Naive thymus-derived CD8-positive, alpha-beta T cell (primary cell): ENCODE results near the gene ACSL3. TPM values are rescaled to one million over a fixed set of nuclear protein-coding genes. Genes with fewer than 3 reads are reported as not detected.
"Not testable (repeated sequence)": the region's sequence is repeated elsewhere in the genome, so short reads cannot be mapped to it uniquely, and the experiment has no call there.

Experiments
- ATAC-seq, 2 donors: fragments of 150-1000 bp; cut with Tn5 transposase in 1 of 2; sonication (Bioruptor Pico), chemical (Tn5 transposase) in 1 of 2; 1 replicate in 1 of 2; 2 replicates in 1 of 2; pipeline ENCODE4 v1.10.0; 2021; ENCODE audit warnings: mild to moderate bottlenecking in 2 of 2, moderate library complexity in 2 of 2
- POLR2A ChIA-PET: fragments of 350-600 bp; sonication (Branson Sonifier 250); formaldehyde crosslinking; loops from one replicate; lab custom pipeline; 2021; ENCODE audit warnings: antibody characterized with exemption; lab: Charles Lee
- DNase-seq, 10 donors: peaks; one replicate each; pipeline versions ENCODE4 v3.0.0 to v3.0.0-alpha.2; 2020 to 2022
- H3K27ac Mint-ChIP-seq, 10 donors: one replicate each; pipeline ENCODE4 v1.8.0; 2020 to 2022; ENCODE audit warnings: mild to moderate bottlenecking in 10 of 10, mixed read lengths in 10 of 10, moderate library complexity in 4 of 10, inconsistent platforms in 1 of 10
- H3K27me3 Mint-ChIP-seq, 5 donors: one replicate each; pipeline ENCODE4 v1.8.0; 2021 to 2022; ENCODE audit warnings: mixed read lengths in 5 of 5
- H3K36me3 Mint-ChIP-seq, 3 donors: one replicate each; pipeline ENCODE4 v1.8.0; 2020 to 2022; ENCODE audit warnings: mixed read lengths in 3 of 3, mild to moderate bottlenecking in 2 of 3, inconsistent platforms in 1 of 3
- H3K4me1 Mint-ChIP-seq, 4 donors: one replicate each; pipeline ENCODE4 v1.8.0; 2021 to 2022; ENCODE audit warnings: mixed read lengths in 4 of 4
- H3K4me3 Mint-ChIP-seq, 10 donors: one replicate each; pipeline ENCODE4 v1.8.0; 2020 to 2022; ENCODE audit warnings: mild to moderate bottlenecking in 10 of 10, mixed read lengths in 10 of 10, moderate library complexity in 6 of 10, inconsistent platforms in 1 of 10
- H3K9me3 Mint-ChIP-seq, 9 donors: one replicate each; pipeline ENCODE4 v1.8.0; 2020 to 2022; ENCODE audit warnings: mixed read lengths in 9 of 9, mild to moderate bottlenecking in 3 of 9, inconsistent platforms in 1 of 9, moderate library complexity in 1 of 9
- polyA plus RNA-seq, 3 donors: library from polyadenylated mRNA; unstranded; fragments of 300-500 nt; fragmentation: Illumina TruSeq; gene quantifications; one replicate each; pipeline ENCODE4 v1.2.3, GENCODE V29; 2021
- total RNA-seq, 8 experiments: library from RNA in 2 of 8; stranded (reverse) in 2 of 8; gene quantifications; one replicate each; pipeline ENCODE4 v1.2.3 and lab custom pipeline; 2021 to 2026

ACSL3 gene
- total and polyA plus RNA-seq, 5 experiments from 2014 or later: 27.8 to 43.1 (median 32.5) TPM

GRCh38 chr2:222837643-222838056 lies 23.2 kb upstream of the ACSL3 start:
- Mint-ChIP-seq H3K27ac (no peak overlapping the region), H3K4me3 (no peak overlapping the region), H3K27me3 (peaks cover 3 to 14% (median 14%) of the 10 kb centered on the region in 5 donors), H3K9me3 (no peaks in the 10 kb centered on the region), H3K4me1 (peaks cover 3 to 13% (median 11%) of the 10 kb centered on the region in 4 donors), H3K36me3 (peaks cover 0 to 7% (median 0%) of the 10 kb centered on the region in 3 donors)
- no peak for DNase-seq
- POLR2A ChIA-PET: no interaction called here
- no peak for ATAC-seq

GRCh38 chr2:222840060-222840802 lies 20.6 kb upstream of the ACSL3 start:
- peaks cover 3 to 14% (median 11%) of the 10 kb centered on the region in 4 donors for H3K4me1 Mint-ChIP-seq
- H3K4me3 Mint-ChIP-seq: no peak overlapping the region
- DNase-seq (no peak), ATAC-seq (peak in 1 of 2 donors; percentile 35)
- H3K9me3 Mint-ChIP-seq: no peaks in the 10 kb centered on the region
- H3K27ac Mint-ChIP-seq: peak overlapping the region in 2 of 10 donors; percentile 28 to 48
- peaks cover 2 to 15% (median 10%) of the 10 kb centered on the region in 5 donors for H3K27me3 Mint-ChIP-seq
- H3K36me3 Mint-ChIP-seq: peaks cover 0 to 7% (median 0%) of the 10 kb centered on the region in 3 donors
- POLR2A ChIA-PET: no interaction called here

- H3K36me3 Mint-ChIP-seq: peaks cover 0 to under 1% (median 0%) of the 10 kb centered on the region in 3 donors
- ATAC-seq (no peak), DNase-seq (no peak)
- peak overlapping the region in 1 of 10 donors; percentile 0 for H3K27ac Mint-ChIP-seq
- no peaks in the 10 kb centered on the region for H3K9me3 Mint-ChIP-seq
- peaks cover 3 to 14% (median 11%) of the 10 kb centered on the region in 4 donors for H3K4me1 Mint-ChIP-seq
- H3K27me3 Mint-ChIP-seq: peaks cover 0 to 12% (median 3%) of the 10 kb centered on the region in 5 donors
- POLR2A ChIA-PET: no interaction called here
- H3K4me3 Mint-ChIP-seq: no peak overlapping the region
These were observed 18.2 kb upstream of the ACSL3 start for GRCh38 chr2:222842491-222843174.

GRCh38 chr2:222844323-222844722 lies 16.5 kb upstream of the ACSL3 start:
- Mint-ChIP-seq H3K36me3 (no peaks in the 10 kb centered on the region), H3K27ac (no peak overlapping the region), H3K4me1 (peaks cover 3 to 14% (median 11%) of the 10 kb centered on the region in 4 donors), H3K9me3 (no peaks in the 10 kb centered on the region), H3K4me3 (no peak overlapping the region), H3K27me3 (peaks cover 0 to 10% (median 0%) of the 10 kb centered on the region in 5 donors)
- DNase-seq: no peak
- POLR2A ChIA-PET: no interaction called here
- ATAC-seq: no peak

- H3K4me1 Mint-ChIP-seq: peaks cover 3 to 11% (median 7%) of the 10 kb centered on the region in 4 donors
- H3K27ac Mint-ChIP-seq, H3K36me3 Mint-ChIP-seq, ATAC-seq, H3K4me3 Mint-ChIP-seq, DNase-seq, H3K9me3 Mint-ChIP-seq, POLR2A ChIA-PET, H3K27me3 Mint-ChIP-seq: not testable (repeated sequence)
These were observed 15.5 kb upstream of the ACSL3 start for GRCh38 chr2:222845314-222845713.

- Mint-ChIP-seq H3K27ac (no peak overlapping the region), H3K9me3 (no peaks in the 10 kb centered on the region), H3K4me3 (no peak overlapping the region), H3K27me3 (peaks cover 0 to 10% (median 0%) of the 10 kb centered on the region in 5 donors), H3K4me1 (peaks cover 0 to 8% (median 3%) of the 10 kb centered on the region in 4 donors), H3K36me3 (no peaks in the 10 kb centered on the region)
- ATAC-seq (no peak), DNase-seq (no peak)
- POLR2A ChIA-PET: no interaction called here
These were observed 14.8 kb upstream of the ACSL3 start for GRCh38 chr2:222846003-222846402.

- DNase-seq, H3K4me1 Mint-ChIP-seq, ATAC-seq, H3K27ac Mint-ChIP-seq, H3K4me3 Mint-ChIP-seq, H3K27me3 Mint-ChIP-seq, H3K9me3 Mint-ChIP-seq, H3K36me3 Mint-ChIP-seq, POLR2A ChIA-PET: not testable (repeated sequence)
These were observed 12.8 kb upstream of the ACSL3 start for GRCh38 chr2:222848031-222848430.

GRCh38 chr2:222848862-222849261 lies 12.0 kb upstream of the ACSL3 start:
- DNase-seq (no peak), ATAC-seq (no peak)
- POLR2A ChIA-PET: no interaction called here
- H3K4me1 Mint-ChIP-seq: no peaks in the 10 kb centered on the region
- no peak overlapping the region for H3K27ac Mint-ChIP-seq
- peaks cover 0 to 6% (median 0%) of the 10 kb centered on the region in 5 donors for H3K27me3 Mint-ChIP-seq
- no peak overlapping the region for H3K4me3 Mint-ChIP-seq
- no peaks in the 10 kb centered on the region for H3K36me3 Mint-ChIP-seq
- H3K9me3 Mint-ChIP-seq: no peaks in the 10 kb centered on the region

- Mint-ChIP-seq H3K36me3 (no peaks in the 10 kb centered on the region), H3K4me3 (no peak overlapping the region), H3K27ac (no peak overlapping the region), H3K27me3 (no peaks in the 10 kb centered on the region), H3K9me3 (no peaks in the 10 kb centered on the region), H3K4me1 (peaks cover 0 to 2% (median 0%) of the 10 kb centered on the region in 4 donors)
- POLR2A ChIA-PET: no interaction called here
- ATAC-seq: no peak
- no peak for DNase-seq
These were observed 8.7 kb upstream of the ACSL3 start for GRCh38 chr2:222851956-222852617.

GRCh38 chr2:222854773-222855700 lies 5.8 kb upstream of the ACSL3 start:
- DNase-seq: no peak
- POLR2A ChIA-PET: no interaction called here
- no peaks in the 10 kb centered on the region for H3K36me3 Mint-ChIP-seq

GRCh38 chr2:222859786-222860612 lies 837 bp upstream of the ACSL3 start:
- no peaks in the 10 kb centered on the region for H3K36me3 Mint-ChIP-seq
- peak overlapping the region in 5 of 10 donors; percentile 15 to 86 (median 65) for H3K27ac Mint-ChIP-seq
- H3K27me3 Mint-ChIP-seq: no peaks in the 10 kb centered on the region
- H3K9me3 Mint-ChIP-seq: no peaks in the 10 kb centered on the region
- POLR2A ChIA-PET: interaction anchor here (0.7 to 1.8 kb wide), 3 partner anchors 11 to 204 kb away, joined by 3 to 5 read pairs (median 4); partner anchors contain the start of gene FARSB
- no peak for DNase-seq
- peaks cover 0 to 7% (median 2%) of the 10 kb centered on the region in 4 donors for H3K4me1 Mint-ChIP-seq
- ATAC-seq: no peak
- peak overlapping the region in 9 of 10 donors; percentile 70 to 89 (median 81) for H3K4me3 Mint-ChIP-seq

More at GRCh38 chr2:222854773-222855700, 5.8 kb upstream of the ACSL3 start:
- no peak for ATAC-seq
- no peaks in the 10 kb centered on the region for H3K27me3 Mint-ChIP-seq
- H3K4me1 Mint-ChIP-seq: peaks cover 0 to 4% (median under 1%) of the 10 kb centered on the region in 4 donors
- H3K4me3 Mint-ChIP-seq: no peak overlapping the region
- H3K27ac Mint-ChIP-seq: no peak overlapping the region
- H3K9me3 Mint-ChIP-seq: no peaks in the 10 kb centered on the region
